Panc1 (cell line): ENCODE data around the gene VKORC1. TPM values are rescaled to one million over a fixed set of nuclear protein-coding genes. Genes with fewer than 3 reads are reported as not detected.

Source experiments
- ATAC-seq: fragments of 200-7000 bp; cut with Tn5 transposase; 2 replicates; pipeline ENCODE4 v1.9.1; 2020; ENCODE audit warnings: mild to moderate bottlenecking, moderate library complexity
- BruUV-seq: library from RNA; stranded (reverse); fragments of 400-500 nt; replicated peaks from 2 replicates; lab custom pipeline; 2021; lab: Mats Ljungman, UMichigan
- CTCF ChIA-PET: fragments of 300-600 bp; sonication (Branson Sonifier 250); formaldehyde crosslinking; loops from one replicate; lab custom pipeline; 2022; ENCODE audit warnings: antibody characterized with exemption; lab: Charles Lee
- POLR2A ChIA-PET: fragments of 300-600 bp; sonication (Branson Sonifier 250); formaldehyde crosslinking; loops from one replicate; lab custom pipeline; 2022; ENCODE audit warnings: antibody characterized with exemption; lab: Charles Lee
- DNase-seq: peaks from one replicate; pipeline ENCODE4 v3.0.0-alpha.2; 2010; ENCODE audit warnings: low read depth, low spot score
- H3K27ac ChIP-seq: 2 replicates; pipeline ENCODE4 v1.5.1; 2011; ENCODE audit warnings: mild to moderate bottlenecking, low read length, inconsistent platforms
- H3K27me3 ChIP-seq: fragments of 200-500 bp; sonication (Bioruptor generic); 2 replicates; pipeline ENCODE4 v1.6.0; 2014; ENCODE audit warnings: low read length, inconsistent platforms; ENCODE audit not compliant: control insufficient read depth, insufficient read depth
- H3K36me3 ChIP-seq: fragments of 200-500 bp; sonication (Bioruptor generic); 2 replicates; pipeline ENCODE4 v1.5.1; 2014; ENCODE audit warnings: inconsistent platforms, mild to moderate bottlenecking, low read length, moderate library complexity; ENCODE audit not compliant: control insufficient read depth, insufficient read depth
- H3K4me1 ChIP-seq: 2 replicates; pipeline ENCODE4 v1.5.1; 2011; ENCODE audit warnings: inconsistent platforms, mild to moderate bottlenecking, low read length, moderate library complexity; ENCODE audit not compliant: control insufficient read depth, insufficient read depth
- H3K4me3 ChIP-seq, 2 experiments: 2 replicates each; pipeline ENCODE4 v1.5.1; 2011 to 2012; ENCODE audit warnings: low read depth in 2 of 2, low read length in 2 of 2, mild to moderate bottlenecking in 2 of 2, inconsistent platforms in 1 of 2, moderate library complexity in 1 of 2
- H3K9me3 ChIP-seq: fragments of 200-500 bp; sonication (Bioruptor generic); 2 replicates; pipeline ENCODE4 v1.5.1; 2014; ENCODE audit warnings: low read depth, mild to moderate bottlenecking, inconsistent platforms, low read length, moderate library complexity; ENCODE audit not compliant: control insufficient read depth, insufficient read depth
- CTCF ChIP-seq: fragments of 450-650 bp; IDR thresholded peaks from 2 replicates; pipeline ENCODE4 v1.5.1; 2017; ENCODE audit warnings: mild to moderate bottlenecking
- POLR2AphosphoS5 ChIP-seq: IDR thresholded peaks from 2 replicates; pipeline ENCODE4 v1.6.1; 2012; ENCODE audit warnings: mild to moderate bottlenecking, low read depth, low read length, moderate library complexity
- SIN3A ChIP-seq: IDR thresholded peaks from 2 replicates; pipeline ENCODE4 v1.6.1; 2012; ENCODE audit warnings: low read depth, mild to moderate bottlenecking, low read length, moderate library complexity, borderline replicate concordance; ENCODE audit not compliant: insufficient read depth
- TCF7L2 ChIP-seq: IDR thresholded peaks from 2 replicates; pipeline ENCODE4 v1.6.1; 2011; ENCODE audit warnings: mild to moderate bottlenecking, low read depth, low read length, inconsistent platforms
- in situ Hi-C: cut with HindIII; loops from 2 replicates; pipeline ENCODE4 v1.10.0; 2016; ENCODE audit warnings: low sequenced_read_pairs, low pct_unique_long_range_greater_than_20kb
- intact Hi-C: fragments of 100-400 bp; cut with micrococcal nuclease; formaldehyde crosslinking; loops from one replicate; pipeline ENCODE4 v1.10.0; 2022; ENCODE audit not compliant: unreplicated experiment
- total RNA-seq: library from RNA; stranded (reverse); gene quantifications from one replicate; pipeline ENCODE4 v1.2.1, GENCODE V29; 2021; ENCODE audit not compliant: unreplicated experiment
- TF ChIP-seq, protein P1 (sequence below), 2 experiments: IDR thresholded peaks; 2 replicates each; pipeline ENCODE4 v1.6.1; 2011 to 2012; ENCODE audit warnings: low read depth in 2 of 2, control low read depth in 1 of 2, low read length in 1 of 2, mild to moderate bottlenecking in 1 of 2, moderate library complexity in 1 of 2; ENCODE audit not compliant: insufficient read depth in 1 of 2

Gene VKORC1
- total RNA-seq, 1 experiment from 2014 or later, result 109 TPM

DNA sequence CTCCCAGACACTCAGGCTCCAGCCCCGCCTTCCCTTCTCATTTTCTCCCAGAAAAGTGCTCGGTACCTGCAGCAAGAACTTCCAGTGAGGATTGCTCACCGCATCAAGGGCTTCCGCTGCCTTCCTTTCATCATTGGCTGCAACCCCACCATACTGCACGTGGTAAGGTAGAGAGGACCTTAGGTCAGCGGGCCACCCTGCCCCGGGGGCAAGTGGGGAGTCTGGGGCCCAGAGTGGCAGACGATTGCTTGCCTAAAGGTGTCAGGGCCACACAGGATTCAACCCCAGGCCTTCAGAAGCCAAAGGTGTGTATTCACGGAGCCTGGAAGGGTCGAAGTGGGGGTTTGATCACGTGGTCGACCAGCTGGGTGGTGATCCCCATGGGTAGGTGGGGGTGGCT, 15.0 kb upstream of the VKORC1 start:
- CTCF ChIA-PET, result no interaction called here
- in situ Hi-C loops (no loop called here), intact Hi-C loops (no loop called here)
- no peaks in the 10 kb centered on the region for H3K9me3 ChIP-seq
- peaks cover 21% of the 10 kb centered on the region for H3K4me1 ChIP-seq
- ATAC-seq (no peak), DNase-seq (no peak)
- TF ChIP-seq TCF7L2, result no peak
- TF ChIP-seq SIN3A, result no peak
- TF ChIP-seq CTCF, result no peak
- no peaks in the 10 kb centered on the region; the same call in 1 of the 2 replicates for H3K36me3 ChIP-seq
- POLR2A ChIA-PET, result no interaction called here
- H3K27ac ChIP-seq, result no peak overlapping the region
- H3K27me3 ChIP-seq, result no peaks in the 10 kb centered on the region
- H3K4me3 ChIP-seq, result no peak overlapping the region
- BruUV-seq, result no TSS peak

DNA sequence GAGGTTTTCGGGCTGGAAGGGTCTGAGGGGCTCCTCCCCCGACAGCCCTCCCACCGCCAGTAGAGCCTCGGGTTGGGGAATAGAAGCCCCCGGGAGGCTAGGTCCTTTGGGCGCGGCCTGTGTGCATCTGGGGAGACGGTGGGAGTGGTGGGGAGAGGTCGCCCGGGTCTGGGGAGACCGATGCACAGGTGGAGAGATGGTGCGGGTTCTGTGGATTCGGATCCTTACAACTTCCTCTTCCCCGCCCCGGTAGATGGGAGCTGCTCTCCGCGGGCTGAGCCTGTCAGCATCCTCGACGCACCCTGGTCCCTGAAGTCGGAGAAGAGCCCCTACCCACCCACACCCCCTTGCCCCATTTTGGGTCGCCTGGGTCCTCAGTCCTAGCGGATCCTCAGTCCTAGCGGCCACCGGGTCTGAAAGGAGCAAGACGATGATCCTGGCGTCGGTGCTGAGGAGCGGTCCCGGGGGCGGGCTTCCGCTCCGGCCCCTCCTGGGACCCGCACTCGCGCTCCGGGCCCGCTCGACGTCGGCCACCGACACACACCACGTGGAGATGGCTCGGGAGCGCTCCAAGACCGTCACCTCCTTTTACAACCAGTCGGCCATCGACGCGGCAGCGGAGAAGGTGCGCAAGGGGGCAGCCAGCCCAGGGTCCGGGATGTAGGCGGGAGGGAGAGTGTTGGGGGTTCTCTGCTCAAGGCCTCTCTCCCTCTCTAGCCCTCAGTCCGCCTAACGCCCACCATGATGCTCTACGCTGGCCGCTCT, 14.4 kb upstream of the VKORC1 start:
- ChIA-PET POLR2A (no interaction called here), CTCF (no interaction called here)
- peak overlapping the region; percentile 81 for H3K27ac ChIP-seq
- no peaks in the 10 kb centered on the region for H3K9me3 ChIP-seq
- TF ChIP-seq SIN3A (no peak), POLR2AphosphoS5 (no peak), TCF7L2 (no peak), CTCF (no peak)
- TF ChIP-seq, protein P1, sequence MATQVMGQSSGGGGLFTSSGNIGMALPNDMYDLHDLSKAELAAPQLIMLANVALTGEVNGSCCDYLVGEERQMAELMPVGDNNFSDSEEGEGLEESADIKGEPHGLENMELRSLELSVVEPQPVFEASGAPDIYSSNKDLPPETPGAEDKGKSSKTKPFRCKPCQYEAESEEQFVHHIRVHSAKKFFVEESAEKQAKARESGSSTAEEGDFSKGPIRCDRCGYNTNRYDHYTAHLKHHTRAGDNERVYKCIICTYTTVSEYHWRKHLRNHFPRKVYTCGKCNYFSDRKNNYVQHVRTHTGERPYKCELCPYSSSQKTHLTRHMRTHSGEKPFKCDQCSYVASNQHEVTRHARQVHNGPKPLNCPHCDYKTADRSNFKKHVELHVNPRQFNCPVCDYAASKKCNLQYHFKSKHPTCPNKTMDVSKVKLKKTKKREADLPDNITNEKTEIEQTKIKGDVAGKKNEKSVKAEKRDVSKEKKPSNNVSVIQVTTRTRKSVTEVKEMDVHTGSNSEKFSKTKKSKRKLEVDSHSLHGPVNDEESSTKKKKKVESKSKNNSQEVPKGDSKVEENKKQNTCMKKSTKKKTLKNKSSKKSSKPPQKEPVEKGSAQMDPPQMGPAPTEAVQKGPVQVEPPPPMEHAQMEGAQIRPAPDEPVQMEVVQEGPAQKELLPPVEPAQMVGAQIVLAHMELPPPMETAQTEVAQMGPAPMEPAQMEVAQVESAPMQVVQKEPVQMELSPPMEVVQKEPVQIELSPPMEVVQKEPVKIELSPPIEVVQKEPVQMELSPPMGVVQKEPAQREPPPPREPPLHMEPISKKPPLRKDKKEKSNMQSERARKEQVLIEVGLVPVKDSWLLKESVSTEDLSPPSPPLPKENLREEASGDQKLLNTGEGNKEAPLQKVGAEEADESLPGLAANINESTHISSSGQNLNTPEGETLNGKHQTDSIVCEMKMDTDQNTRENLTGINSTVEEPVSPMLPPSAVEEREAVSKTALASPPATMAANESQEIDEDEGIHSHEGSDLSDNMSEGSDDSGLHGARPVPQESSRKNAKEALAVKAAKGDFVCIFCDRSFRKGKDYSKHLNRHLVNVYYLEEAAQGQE (IDR thresholded peaks at IDR 0.05; ENCODE audit: insufficient read depth in 1 of 2, low read depth in 2 of 2, low read length in 1 of 2), result no peak
- ATAC-seq (no peak), DNase-seq (no peak)
- H3K4me1 ChIP-seq, result peaks cover 17% of the 10 kb centered on the region
- TSS peak; percentile 71 for BruUV-seq
- in situ Hi-C loops, result no loop called here
- H3K27me3 ChIP-seq, result no peaks in the 10 kb centered on the region
- peak overlapping the region; percentile 78 to 94 for H3K4me3 ChIP-seq
- intact Hi-C loops, result no loop called here
- no peaks in the 10 kb centered on the region; the same call in 1 of the 2 replicates for H3K36me3 ChIP-seq
